Panc1 (cell line): ENCODE data around the gene ALKBH7.

Experiments used
- POLR2AphosphoS5 ChIP-seq: IDR thresholded peaks from 2 replicates; pipeline ENCODE4 v1.6.1; 2012; ENCODE audit warnings: mild to moderate bottlenecking, low read depth, low read length, moderate library complexity
- SIN3A ChIP-seq: IDR thresholded peaks from 2 replicates; pipeline ENCODE4 v1.6.1; 2012; ENCODE audit warnings: low read depth, mild to moderate bottlenecking, low read length, moderate library complexity, borderline replicate concordance; ENCODE audit not compliant: insufficient read depth
- TCF7L2 ChIP-seq: IDR thresholded peaks from 2 replicates; pipeline ENCODE4 v1.6.1; 2011; ENCODE audit warnings: mild to moderate bottlenecking, low read depth, low read length, inconsistent platforms
- TF ChIP-seq, protein P1 (sequence below): fragments of 450-650 bp; IDR thresholded peaks from 2 replicates; pipeline ENCODE4 v1.5.1; 2017; ENCODE audit warnings: mild to moderate bottlenecking
- TF ChIP-seq, protein P2 (sequence below), 2 experiments: IDR thresholded peaks; 2 replicates each; pipeline ENCODE4 v1.6.1; 2011 to 2012; ENCODE audit warnings: low read depth in 2 of 2, control low read depth in 1 of 2, low read length in 1 of 2, mild to moderate bottlenecking in 1 of 2, moderate library complexity in 1 of 2; ENCODE audit not compliant: insufficient read depth in 1 of 2

GRCh38 chr19:6375411-6376010 lies 2.9 kb downstream of the ALKBH7 start, which contains the start of gene PSPN:
- TF ChIP-seq, protein P1, sequence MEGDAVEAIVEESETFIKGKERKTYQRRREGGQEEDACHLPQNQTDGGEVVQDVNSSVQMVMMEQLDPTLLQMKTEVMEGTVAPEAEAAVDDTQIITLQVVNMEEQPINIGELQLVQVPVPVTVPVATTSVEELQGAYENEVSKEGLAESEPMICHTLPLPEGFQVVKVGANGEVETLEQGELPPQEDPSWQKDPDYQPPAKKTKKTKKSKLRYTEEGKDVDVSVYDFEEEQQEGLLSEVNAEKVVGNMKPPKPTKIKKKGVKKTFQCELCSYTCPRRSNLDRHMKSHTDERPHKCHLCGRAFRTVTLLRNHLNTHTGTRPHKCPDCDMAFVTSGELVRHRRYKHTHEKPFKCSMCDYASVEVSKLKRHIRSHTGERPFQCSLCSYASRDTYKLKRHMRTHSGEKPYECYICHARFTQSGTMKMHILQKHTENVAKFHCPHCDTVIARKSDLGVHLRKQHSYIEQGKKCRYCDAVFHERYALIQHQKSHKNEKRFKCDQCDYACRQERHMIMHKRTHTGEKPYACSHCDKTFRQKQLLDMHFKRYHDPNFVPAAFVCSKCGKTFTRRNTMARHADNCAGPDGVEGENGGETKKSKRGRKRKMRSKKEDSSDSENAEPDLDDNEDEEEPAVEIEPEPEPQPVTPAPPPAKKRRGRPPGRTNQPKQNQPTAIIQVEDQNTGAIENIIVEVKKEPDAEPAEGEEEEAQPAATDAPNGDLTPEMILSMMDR = no peak
- TF ChIP-seq, protein P2, sequence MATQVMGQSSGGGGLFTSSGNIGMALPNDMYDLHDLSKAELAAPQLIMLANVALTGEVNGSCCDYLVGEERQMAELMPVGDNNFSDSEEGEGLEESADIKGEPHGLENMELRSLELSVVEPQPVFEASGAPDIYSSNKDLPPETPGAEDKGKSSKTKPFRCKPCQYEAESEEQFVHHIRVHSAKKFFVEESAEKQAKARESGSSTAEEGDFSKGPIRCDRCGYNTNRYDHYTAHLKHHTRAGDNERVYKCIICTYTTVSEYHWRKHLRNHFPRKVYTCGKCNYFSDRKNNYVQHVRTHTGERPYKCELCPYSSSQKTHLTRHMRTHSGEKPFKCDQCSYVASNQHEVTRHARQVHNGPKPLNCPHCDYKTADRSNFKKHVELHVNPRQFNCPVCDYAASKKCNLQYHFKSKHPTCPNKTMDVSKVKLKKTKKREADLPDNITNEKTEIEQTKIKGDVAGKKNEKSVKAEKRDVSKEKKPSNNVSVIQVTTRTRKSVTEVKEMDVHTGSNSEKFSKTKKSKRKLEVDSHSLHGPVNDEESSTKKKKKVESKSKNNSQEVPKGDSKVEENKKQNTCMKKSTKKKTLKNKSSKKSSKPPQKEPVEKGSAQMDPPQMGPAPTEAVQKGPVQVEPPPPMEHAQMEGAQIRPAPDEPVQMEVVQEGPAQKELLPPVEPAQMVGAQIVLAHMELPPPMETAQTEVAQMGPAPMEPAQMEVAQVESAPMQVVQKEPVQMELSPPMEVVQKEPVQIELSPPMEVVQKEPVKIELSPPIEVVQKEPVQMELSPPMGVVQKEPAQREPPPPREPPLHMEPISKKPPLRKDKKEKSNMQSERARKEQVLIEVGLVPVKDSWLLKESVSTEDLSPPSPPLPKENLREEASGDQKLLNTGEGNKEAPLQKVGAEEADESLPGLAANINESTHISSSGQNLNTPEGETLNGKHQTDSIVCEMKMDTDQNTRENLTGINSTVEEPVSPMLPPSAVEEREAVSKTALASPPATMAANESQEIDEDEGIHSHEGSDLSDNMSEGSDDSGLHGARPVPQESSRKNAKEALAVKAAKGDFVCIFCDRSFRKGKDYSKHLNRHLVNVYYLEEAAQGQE (IDR thresholded peaks at IDR 0.05; ENCODE audit: insufficient read depth in 1 of 2, low read depth in 2 of 2, low read length in 1 of 2) = no peak
- TF ChIP-seq SIN3A (no peak), POLR2AphosphoS5 (no peak), TCF7L2 (no peak)
